ENCODE data around the gene MGAT5.
"Not testable (repeated sequence)": the region's sequence is repeated elsewhere in the genome, so short reads cannot be mapped to it uniquely, and the experiment has no call there.

Gene MGAT5

DNA sequence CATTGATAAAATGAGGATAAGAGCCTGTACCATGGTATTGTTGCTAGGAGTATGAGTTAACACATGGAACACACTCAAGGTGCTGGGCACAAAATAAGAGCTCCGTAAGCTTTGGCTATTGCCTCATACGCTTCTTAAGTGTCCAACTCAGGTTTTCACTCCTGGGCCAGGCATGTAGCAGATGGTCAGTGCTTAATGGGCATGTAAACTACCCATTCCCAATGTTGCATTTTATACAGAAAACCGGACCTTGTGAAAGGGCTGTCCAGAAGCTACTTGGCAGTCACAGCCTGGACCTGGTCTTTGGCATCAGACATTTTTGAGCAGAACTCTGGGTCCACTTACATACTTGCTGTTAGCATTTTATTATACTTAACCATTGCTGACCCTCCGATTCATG, 26.9 kb downstream of the MGAT5 start:
- DNase-seq = no peak

GRCh38 chr2:134281815-134282419, 28.0 kb downstream of the MGAT5 start:
- no peak for DNase-seq

- DNase-seq = no peak
Measured at GRCh38 chr2:134282629-134283400, 28.9 kb downstream of the MGAT5 start.

- no peak for DNase-seq
Measured at GRCh38 chr2:134283661-134284060, 29.8 kb downstream of the MGAT5 start.

GRCh38 chr2:134284119-134284670, 30.3 kb downstream of the MGAT5 start:
- DNase-seq = no peak

- no peak for DNase-seq
Measured at GRCh38 chr2:134287323-134287722, 33.5 kb downstream of the MGAT5 start.

- no peak for DNase-seq
Measured at GRCh38 chr2:134288814-134289213, 34.9 kb downstream of the MGAT5 start.

DNA sequence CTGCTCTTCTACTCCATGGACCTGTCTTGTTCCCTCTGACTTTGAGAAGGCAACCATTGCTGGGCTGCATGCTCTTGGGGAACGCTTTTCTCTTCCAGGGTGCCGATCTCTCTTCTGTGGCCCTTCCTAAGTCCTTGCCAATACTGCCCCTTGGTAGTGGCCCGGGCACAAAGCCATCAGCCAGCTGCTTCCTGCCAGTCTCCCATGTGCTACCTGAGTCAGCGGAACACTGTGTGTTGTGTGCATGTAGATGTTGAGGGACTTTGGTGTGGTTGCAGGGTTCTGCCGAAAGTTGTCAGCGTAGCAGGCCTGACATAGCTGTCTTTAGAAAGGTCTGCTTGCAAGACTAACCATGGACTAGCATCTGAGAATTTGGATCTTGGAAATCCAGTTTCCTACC, 35.4 kb downstream of the MGAT5 start:
- DNase-seq = no peak

DNA sequence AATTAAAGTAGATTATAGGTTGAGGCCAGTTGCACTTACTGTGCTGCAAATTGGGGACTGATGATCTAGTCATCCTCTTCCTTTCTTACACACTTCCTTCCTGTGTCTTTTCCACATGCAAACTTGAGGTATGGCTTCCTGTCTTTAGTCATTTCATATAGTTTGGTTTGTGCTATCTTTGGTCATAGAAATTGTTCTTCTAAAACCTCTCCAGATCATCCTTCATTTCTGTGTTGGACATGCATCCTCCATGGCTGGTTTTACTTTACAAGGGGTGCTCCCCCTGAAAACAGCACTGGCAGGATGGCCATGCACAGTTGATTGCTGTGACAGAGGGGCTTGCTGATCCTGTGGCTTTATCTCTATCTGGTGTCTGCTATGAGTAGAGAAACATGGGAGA, 36.5 kb downstream of the MGAT5 start:
- DNase-seq = no peak

GRCh38 chr2:134292514-134292913, 38.6 kb downstream of the MGAT5 start:
- no peak for DNase-seq

- no peak for DNase-seq
Measured at GRCh38 chr2:134293719-134294537, 40.1 kb downstream of the MGAT5 start.

GRCh38 chr2:134294598-134294997, 40.7 kb downstream of the MGAT5 start:
- DNase-seq = not testable (repeated sequence)

DNA sequence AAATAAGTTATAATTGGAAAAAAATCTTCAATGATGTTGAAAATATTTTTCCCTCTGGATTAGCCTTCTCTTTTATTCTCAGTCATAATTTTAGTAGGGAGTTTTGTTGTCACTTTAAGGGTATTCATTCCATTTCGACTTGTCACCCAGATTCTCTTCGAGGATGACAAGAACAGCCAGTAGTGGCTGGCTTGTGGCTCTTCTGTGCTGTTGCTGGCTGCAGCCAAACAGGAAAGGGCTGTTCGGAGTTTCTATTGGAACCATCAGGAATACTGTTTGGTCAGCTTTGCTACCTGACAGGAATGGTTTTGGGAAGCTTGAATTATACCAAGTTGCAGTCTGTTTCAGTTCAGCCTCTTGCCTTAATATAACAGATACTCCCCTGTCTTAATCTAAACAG, 41.6 kb downstream of the MGAT5 start:
- no peak for DNase-seq

DNA sequence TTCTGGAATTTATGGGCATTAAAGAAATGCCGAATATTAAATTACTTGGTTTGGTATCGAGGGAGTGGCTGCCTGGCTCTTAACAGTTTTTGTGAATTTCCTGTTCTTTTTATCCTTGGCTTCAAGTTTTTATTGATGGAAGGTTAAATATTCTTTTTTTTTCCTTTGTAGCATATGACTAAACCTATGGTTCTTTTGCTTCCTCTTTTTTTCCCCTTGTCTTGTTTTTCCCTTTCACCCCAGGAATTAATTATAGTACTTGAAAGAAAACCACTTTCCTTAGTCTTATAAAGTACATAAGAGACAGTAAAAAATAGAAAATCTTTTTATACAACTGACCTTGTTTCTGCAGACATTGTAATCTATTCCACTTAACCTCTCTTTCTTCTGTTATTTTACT, 42.4 kb downstream of the MGAT5 start:
- DNase-seq = no peak

- DNase-seq = no peak
Measured at GRCh38 chr2:134299334-134299733, 45.5 kb downstream of the MGAT5 start.

- DNase-seq = no peak
Measured at GRCh38 chr2:134300585-134300984, 46.7 kb downstream of the MGAT5 start.

GRCh38 chr2:134301099-134301927, 47.4 kb downstream of the MGAT5 start:
- DNase-seq = peak; percentile 9

DNA sequence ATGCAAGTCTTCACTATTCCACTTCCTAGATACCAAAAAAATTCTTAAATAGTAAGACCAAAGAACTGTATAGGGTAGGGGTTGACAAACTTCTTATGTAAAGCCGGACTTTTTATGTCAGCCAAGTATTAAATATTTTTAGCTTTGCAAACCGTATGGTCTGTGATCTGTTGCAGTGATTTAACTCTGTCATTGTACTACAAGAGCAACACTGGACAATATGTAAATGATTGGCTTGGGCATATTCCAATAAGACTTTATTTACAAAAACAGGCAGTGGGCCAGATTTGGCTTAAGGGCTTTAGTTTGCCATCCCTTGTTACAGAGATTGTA, 48.0 kb downstream of the MGAT5 start:
- DNase-seq = no peak

GRCh38 chr2:134304394-134305108, 50.7 kb downstream of the MGAT5 start:
- DNase-seq = no peak

DNA sequence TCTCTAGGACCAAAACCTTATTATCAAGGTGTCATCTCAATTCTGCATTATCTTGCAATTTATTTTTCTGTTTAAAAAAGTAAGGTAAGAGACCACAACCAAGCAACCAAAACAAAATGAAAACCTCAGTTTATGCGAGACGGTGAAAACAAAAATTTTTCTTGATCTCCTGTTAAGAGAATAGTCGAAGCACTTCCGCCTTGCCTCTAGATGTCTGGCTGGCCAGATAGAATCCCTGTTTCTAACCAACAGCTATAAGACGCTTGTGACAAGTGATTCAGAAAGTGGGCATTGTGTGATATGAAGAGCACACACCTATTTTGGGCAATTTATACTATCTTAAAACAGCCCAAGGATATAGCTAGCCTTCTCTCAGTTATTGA, 51.2 kb downstream of the MGAT5 start:
- no peak for DNase-seq

DNA sequence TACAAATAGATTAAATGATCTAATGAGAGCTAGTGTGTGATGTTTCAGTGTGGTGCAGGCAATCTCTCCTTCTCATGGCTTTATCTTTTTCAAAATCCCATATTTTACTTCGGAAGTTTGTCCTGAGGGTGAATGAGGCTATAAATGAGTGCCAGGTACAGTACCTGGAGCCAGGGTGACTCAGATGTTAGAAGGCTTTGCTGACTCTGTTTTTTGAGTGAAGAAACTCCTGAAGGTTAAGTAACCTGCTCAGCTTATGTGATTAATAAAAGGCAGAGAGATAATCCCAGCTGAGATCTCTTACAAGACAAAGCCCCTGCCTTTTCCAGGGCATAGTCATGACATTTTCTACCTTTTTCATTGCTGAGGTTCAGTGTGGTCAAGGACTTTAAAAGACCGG, 52.6 kb downstream of the MGAT5 start:
- DNase-seq = peak; percentile 11

DNA sequence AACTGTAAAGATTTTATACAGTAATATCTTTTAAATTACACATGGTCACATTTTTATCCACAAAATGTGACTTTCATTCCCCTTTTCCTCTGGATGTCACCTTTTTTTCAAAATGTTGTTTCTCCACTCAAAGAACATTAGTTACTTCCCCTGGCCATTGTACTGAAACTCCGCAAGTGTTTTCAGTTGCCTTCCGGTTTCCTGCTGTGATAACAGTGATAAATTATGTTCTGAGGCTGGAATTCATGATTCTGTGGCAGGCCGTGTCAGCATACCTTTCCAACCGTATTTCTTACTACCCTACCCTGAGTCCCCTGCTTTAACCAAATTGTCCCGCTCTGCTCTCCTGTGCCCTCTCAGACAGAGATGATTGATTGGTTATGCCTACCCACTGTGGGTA, 53.5 kb downstream of the MGAT5 start:
- DNase-seq = no peak
